ENCODE data around the gene SART1. TPM values are rescaled to one million over a fixed set of nuclear protein-coding genes. Genes with fewer than 3 reads are reported as not detected.
"Not testable (repeated sequence)": the region's sequence is repeated elsewhere in the genome, so short reads cannot be mapped to it uniquely, and the experiment has no call there.

The SART1 gene
- polyA plus RNA-seq, 4 donors: 41.9 to 57.8 (median 47.7) TPM

DNA sequence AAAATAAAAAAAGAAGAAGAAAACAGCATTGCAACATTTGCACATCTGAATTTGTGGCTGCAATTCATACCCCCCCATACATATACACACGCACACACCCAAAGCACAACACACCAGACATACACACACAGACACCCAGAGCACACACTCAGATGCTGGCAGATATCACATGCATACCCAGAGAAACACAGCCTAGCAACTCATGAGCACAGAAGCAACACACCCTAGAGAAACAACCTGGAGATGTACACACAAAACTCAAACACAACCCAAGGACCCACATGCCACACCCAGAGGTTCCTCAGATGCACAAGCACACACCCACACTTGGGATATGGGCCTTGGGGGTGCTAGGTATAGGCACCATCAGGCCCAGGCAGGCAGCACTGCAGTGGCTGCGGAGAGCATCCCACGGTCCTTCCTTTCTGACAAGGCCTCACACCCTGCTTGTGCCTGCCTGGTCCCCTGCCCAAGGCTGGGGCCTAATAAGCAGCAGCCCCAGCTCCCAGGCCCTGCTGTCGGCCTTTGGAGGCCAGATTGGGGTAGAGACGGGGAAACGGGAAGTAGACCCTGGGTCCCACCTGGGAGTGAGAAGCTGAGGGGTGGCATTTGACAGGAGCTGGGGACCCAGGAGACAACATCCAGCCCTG, 53.4 kb downstream of the SART1 start:
- no peak for DNase-seq (ENCODE audit: low read depth in 4 of 4, low spot score in 3 of 4)

DNA sequence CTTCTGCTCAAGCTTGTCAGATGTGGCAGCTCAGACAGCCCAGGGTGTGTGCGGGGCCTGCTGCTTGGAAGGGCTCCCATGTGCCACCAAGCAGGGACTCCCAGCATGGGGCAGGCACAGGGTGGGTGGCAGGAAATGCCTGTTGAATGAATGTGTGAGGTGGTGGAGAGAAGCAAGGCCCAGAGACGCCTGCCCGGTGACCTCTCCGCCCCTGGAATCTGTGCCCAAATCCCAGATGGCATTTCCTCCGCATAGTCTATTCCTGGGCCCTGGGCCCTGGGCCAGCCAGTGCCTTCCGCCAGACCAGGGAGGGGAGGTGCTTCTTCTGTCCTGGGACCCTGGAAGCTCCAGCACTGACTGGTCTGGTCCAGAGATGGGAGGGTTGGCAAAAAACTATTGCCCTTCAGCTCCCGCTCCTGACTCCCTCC, 53.9 kb downstream of the SART1 start:
- DNase-seq (ENCODE audit: low read depth in 4 of 4, low spot score in 3 of 4): no peak

DNA sequence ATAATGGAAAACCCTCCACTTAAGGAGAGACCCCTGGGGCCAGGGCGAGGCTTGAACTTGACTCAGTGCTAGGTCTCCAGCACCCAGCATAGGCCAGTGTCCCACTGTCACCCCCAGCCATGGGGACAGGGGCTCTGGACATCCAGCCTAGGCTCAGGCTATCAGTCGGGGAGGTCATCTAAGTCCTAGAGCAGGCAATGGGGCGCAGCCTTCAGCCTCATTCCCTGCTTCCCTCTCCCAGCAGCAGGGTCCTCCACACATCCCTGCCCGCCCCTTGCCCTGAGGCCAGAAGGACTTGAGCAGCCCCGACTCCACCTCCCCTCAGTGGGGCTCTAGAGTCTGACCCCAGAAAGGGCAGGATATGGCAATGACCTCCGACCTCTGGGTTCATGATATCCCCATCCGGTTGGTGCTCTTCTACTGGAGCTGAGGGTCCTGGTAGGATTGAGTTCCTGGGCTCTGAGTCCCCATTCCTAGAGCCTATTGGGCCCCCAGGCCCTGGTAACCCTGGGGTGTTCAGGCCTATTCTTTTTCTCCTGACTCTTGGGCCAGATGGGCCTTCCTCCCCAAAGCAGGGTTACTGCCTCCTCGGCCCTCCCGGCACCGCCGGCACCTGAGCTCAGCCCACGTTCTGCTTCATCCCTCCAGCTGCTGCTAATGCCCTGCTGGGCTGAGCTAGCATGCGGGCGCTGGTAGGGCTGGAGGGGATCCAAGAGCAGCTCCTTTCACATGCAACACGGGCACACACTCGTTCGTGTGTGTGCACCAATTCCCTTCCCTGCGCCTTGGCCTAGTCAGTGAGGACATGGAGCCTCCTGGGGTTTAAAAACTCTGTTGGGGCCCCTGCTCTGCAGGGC, 54.6 kb downstream of the SART1 start:
- no peak for DNase-seq (ENCODE audit: low read depth in 4 of 4, low spot score in 3 of 4)

DNA sequence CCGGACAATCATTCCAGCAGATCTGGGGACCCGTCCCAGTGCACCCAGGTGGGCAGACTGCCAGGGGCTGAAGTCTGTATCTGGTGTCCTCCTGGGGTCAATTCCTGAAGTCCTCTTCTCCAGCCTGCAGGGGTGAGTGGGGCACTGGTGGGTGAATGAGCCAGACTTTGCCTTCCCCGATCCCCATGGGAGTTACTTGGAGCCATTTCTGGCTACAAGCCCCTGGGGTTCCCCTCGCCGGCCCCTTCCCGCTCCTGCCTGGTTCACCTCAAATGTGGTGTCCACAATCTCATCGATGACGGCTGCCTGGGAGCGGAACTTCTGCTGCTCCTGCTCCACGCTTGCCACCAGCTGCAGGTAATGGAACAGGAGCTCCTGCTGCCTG, 55.3 kb downstream of the SART1 start:
- no peak for DNase-seq (ENCODE audit: low read depth in 4 of 4, low spot score in 3 of 4)

DNA sequence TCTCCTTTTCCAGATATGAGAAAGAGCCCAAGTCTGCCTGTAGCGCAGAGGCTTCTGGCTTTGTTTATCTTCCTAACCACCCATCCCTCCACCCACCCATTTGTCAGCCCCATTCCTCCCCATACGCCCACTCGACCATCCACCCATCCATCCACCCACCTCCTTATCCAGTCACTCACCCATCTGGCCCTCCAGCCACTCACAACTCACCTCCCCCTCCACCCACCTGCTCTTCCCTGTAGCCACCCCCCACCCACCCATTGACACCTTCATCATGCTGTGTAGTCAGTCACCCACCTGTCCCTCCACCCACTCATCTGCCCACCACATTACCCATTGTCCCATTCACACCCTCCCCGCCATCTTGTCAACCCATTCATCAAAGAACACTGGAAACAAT, 55.8 kb downstream of the SART1 start:
- no peak for DNase-seq (ENCODE audit: low read depth in 4 of 4, low spot score in 3 of 4)

DNA sequence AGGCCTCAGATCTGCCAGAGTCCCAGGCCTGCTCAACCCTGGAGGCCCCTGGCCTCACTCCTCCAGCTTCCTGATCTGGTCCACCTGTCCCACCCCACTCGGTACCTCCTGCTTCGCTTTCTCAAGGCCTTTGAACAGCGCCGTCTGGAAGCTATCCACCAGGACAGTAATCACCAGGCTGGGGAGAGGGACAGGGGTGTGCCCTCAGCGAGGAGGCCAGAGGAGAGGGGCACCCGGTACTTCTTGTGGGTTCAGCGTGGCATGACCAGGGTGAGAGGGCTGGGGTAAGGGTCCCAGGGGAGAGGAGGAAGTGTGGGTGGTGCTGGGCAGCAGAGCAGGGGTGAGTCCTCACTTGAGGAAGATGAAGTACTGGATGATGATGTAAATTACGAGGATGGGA, 58.7 kb downstream of the SART1 start:
- DNase-seq (ENCODE audit: low read depth in 4 of 4, low spot score in 3 of 4): no peak

DNA sequence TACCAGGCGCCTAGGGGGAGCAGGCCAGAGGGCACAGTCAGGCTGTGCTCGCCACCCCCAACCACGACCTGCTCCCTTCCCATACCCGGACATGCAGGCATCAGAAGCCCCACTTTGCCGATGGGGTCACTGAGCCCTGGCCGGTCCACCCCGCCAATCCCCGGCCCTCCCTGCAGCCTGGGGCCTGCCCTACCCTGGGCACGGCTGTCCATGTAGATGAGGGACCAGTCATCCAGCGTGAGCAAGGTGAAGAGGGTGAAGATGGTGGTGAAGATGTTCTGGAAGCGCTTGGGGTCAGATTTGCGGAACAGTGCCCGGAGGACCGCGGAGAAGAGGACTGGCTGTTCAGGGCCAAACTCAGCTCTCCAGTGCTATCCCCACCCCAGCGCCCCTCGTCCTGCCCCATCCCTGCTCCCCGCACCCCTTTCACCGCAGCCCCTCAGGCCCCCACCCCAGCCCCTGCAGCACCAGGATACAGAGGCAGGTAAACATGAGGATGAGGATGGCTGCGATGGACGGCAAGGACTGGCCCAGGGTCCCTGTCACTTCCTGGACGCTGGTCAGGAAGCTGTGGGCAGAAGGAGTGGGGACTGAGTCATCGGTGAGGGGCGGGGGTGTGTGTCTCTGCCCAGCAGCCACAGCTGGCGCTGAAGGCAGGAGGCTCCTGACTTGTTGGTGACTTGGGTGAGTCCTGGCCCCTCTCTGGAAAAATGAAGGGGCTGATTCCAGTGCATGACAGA, 59.3 kb downstream of the SART1 start:
- no peak for DNase-seq (ENCODE audit: low read depth in 4 of 4, low spot score in 3 of 4)

DNA sequence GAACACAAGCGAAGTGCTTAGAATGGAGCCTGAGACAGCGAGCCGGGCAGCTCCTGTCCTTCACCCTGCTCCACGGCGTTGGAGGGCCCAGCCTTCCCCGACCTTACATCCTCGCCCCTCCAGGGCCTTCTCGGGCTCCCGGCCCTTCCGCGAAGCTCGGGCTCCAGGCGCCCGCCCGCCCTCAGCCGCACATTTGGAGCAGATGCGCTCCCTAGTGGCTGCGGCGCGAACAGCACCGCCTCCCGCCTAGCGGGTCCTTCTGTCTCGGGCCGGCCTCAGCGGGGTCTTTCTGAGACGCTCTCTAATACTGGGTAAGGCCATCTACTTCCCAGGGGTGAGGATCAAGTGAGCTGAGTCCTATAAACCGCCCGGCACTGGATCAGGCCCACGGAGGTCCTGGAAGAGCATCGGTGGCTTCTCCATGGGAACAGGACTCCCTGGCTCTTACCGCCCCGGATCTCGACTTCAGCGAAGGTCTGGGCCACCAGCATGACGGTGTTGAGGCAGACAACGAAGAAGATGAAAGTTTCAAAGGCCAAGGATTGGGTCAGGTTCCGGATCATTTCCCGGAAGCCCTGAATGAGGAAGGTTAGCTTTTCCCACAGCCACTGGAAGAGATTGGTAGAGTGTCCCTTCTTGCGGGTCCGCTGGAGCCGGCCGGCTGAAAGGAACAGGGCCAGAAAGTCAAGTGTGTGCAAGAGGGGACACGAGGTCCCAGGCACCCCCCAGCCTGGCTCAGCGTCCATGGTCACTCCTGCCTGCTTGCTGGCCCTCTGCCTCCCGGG, 61.1 kb downstream of the SART1 start:
- DNase-seq (ENCODE audit: low read depth in 4 of 4, low spot score in 3 of 4): peak in 1 of 4 donors; percentile 27

DNA sequence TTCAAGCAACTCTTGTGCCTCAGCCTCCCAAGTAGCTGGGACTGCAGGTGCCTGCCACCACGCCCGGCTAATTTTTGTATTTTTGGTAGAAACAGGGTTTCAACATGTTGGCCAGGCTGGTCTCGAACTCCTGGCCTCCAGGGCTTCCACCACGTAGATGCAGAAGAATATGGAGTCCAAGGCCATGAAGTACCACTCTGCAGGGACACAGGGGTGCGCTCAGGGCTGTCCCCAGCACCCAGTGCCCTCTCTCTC, 61.6 kb downstream of the SART1 start:
- DNase-seq (ENCODE audit: low read depth in 4 of 4, low spot score in 3 of 4): not testable (repeated sequence)

DNA sequence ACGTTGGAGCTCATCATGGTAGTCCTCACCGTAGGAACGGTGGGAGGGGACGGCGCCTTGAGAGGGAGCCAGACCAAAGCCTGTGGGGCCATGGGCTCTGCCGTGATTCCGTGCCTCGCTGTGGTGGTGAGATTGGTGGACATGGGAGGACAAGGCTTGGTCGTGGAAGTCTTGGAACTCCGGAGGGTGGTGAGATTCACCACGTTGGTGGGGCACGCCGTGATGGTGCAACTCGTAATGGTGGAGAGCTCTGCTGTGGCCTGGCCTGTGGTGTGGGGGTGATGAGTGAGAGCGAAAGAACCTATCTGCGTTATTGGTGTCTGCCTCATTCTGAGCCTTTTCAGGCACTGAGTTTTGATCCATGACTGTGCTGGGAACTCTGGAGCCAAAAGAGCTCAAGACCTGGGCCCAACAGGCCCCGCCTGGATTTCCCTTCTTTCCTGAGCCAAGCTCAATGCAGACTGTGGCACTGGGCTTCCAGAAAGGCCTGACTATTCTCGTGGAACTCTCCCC, 64.5 kb downstream of the SART1 start, which contains the start of gene CATSPER1:
CATSPER1 (minus strand) TSS at position 463 of the 513 bp plus-strand sequence; CDS start at position 363, 100 bp downstream.
- DNase-seq (ENCODE audit: low read depth in 4 of 4, low spot score in 3 of 4): no peak

Other genes with a start within 250 kb of the SART1 start
- 10 to 100 TPM; 47.9 to 80.4 (median 65.7) TPM for gene KAT5, start 249.5 kb upstream of the SART1 start, polyA plus RNA-seq (ENCODE audit: insufficient read length in 4 of 4)
- gene RNASEH2C, start 240.9 kb upstream of the SART1 start, polyA plus RNA-seq (ENCODE audit: insufficient read length in 4 of 4): 10 to 100 TPM; 32.0 to 59.4 (median 36.5) TPM
- gene AP5B1, start 180.8 kb upstream of the SART1 start, polyA plus RNA-seq (ENCODE audit: insufficient read length in 4 of 4): 1 to 10 TPM; 2.7 to 9.7 (median 6.0) TPM
- 10 to 100 TPM in 2 of 4 donors, 1 to 10 TPM in 1, under 1 TPM in 1; 0.23 to 15.9 (median 9.9) TPM for gene OVOL1, start 174.7 kb upstream of the SART1 start, polyA plus RNA-seq (ENCODE audit: insufficient read length in 4 of 4)
- 1 to 10 TPM; 2.0 to 4.1 (median 2.9) TPM for gene SNX32, start 127.8 kb upstream of the SART1 start, polyA plus RNA-seq (ENCODE audit: insufficient read length in 4 of 4)
- gene CFL1, start 103.6 kb upstream of the SART1 start, polyA plus RNA-seq (ENCODE audit: insufficient read length in 4 of 4): 100 to 1,000 TPM; 672 to 810 (median 730) TPM
- gene MUS81, start 101.3 kb upstream of the SART1 start, polyA plus RNA-seq (ENCODE audit: insufficient read length in 4 of 4): 10 to 100 TPM; 40.5 to 64.2 (median 48.2) TPM
- gene EFEMP2, start 88.9 kb upstream of the SART1 start, polyA plus RNA-seq (ENCODE audit: insufficient read length in 4 of 4): 100 to 1,000 TPM; 102 to 212 (median 121) TPM
- gene CTSW, start 81.9 kb upstream of the SART1 start, polyA plus RNA-seq (ENCODE audit: insufficient read length in 4 of 4): 1 to 10 TPM in 2 of 4 donors, under 1 TPM in 2; 0.92 to 1.4 (median 1.1) TPM
- 10 to 100 TPM; 65.4 to 95.5 (median 90.1) TPM for gene FIBP, start 73.3 kb upstream of the SART1 start, polyA plus RNA-seq (ENCODE audit: insufficient read length in 4 of 4)
- gene CCDC85B, start 71.1 kb upstream of the SART1 start, polyA plus RNA-seq (ENCODE audit: insufficient read length in 4 of 4): 10 to 100 TPM in 2 of 4 donors, 1 to 10 TPM in 2; 4.8 to 15.0 (median 9.7) TPM
- under 1 TPM in 2 of 4 donors, not detected in 2; 0.23 to 0.30 TPM for gene FOSL1, start 61.3 kb upstream of the SART1 start, polyA plus RNA-seq (ENCODE audit: insufficient read length in 4 of 4)
- 10 to 100 TPM; 36.8 to 50.2 (median 38.8) TPM for gene C11orf68, start 42.7 kb upstream of the SART1 start, polyA plus RNA-seq (ENCODE audit: insufficient read length in 4 of 4)
- gene DRAP1, start 42.3 kb upstream of the SART1 start, polyA plus RNA-seq (ENCODE audit: insufficient read length in 4 of 4): 100 to 1,000 TPM in 1 of 4 donors, 10 to 100 TPM in 3; 73.8 to 106 (median 81.9) TPM
- not detected for gene TSGA10IP, start 16.3 kb upstream of the SART1 start, polyA plus RNA-seq (ENCODE audit: insufficient read length in 4 of 4)
- 10 to 100 TPM; 18.6 to 31.6 (median 27.8) TPM for gene EIF1AD, start 40.4 kb downstream of the SART1 start, polyA plus RNA-seq (ENCODE audit: insufficient read length in 4 of 4)
- 100 to 1,000 TPM; 256 to 283 (median 266) TPM for gene BANF1, start 40.8 kb downstream of the SART1 start, polyA plus RNA-seq (ENCODE audit: insufficient read length in 4 of 4)
- gene CST6, start 50.3 kb downstream of the SART1 start, polyA plus RNA-seq (ENCODE audit: insufficient read length in 4 of 4): not detected
- not detected for gene CATSPER1, start 64.7 kb downstream of the SART1 start, polyA plus RNA-seq (ENCODE audit: insufficient read length in 4 of 4)
- gene GAL3ST3, start 87.4 kb downstream of the SART1 start, polyA plus RNA-seq (ENCODE audit: insufficient read length in 4 of 4): 1 to 10 TPM; 3.5 to 7.1 (median 4.3) TPM
- 100 to 1,000 TPM; 185 to 261 (median 236) TPM for gene SF3B2, start 90.6 kb downstream of the SART1 start, polyA plus RNA-seq (ENCODE audit: insufficient read length in 4 of 4)
- 10 to 100 TPM; 43.6 to 60.4 (median 49.3) TPM for gene PACS1, start 108.5 kb downstream of the SART1 start, polyA plus RNA-seq (ENCODE audit: insufficient read length in 4 of 4)

Data from left renal pelvis (tissue), 4 donors.